ENCODE measurements around the gene MYH15.

MYH15 gene

GRCh38 chr3:108469126-108469525 is 41.3 kb downstream of the MYH15 start:
- no peak for DNase-seq

- DNase-seq, result no peak
Observed at GRCh38 chr3:108468577-108468976, 41.8 kb downstream of the MYH15 start.

- DNase-seq, result no peak
Observed at GRCh38 chr3:108462899-108463298, 47.5 kb downstream of the MYH15 start.

- DNase-seq, result no peak
Observed at GRCh38 chr3:108461661-108462111, 48.7 kb downstream of the MYH15 start.

- no peak for DNase-seq
Observed at GRCh38 chr3:108459225-108459624, 51.2 kb downstream of the MYH15 start.

GRCh38 chr3:108455212-108455705 is 55.1 kb downstream of the MYH15 start:
- no peak for DNase-seq

- DNase-seq, result no peak
Observed at GRCh38 chr3:108453565-108453964, 56.8 kb downstream of the MYH15 start.

GRCh38 chr3:108450444-108450843 is 60.0 kb downstream of the MYH15 start:
- DNase-seq, result no peak

GRCh38 chr3:108448593-108448992 is 61.8 kb downstream of the MYH15 start:
- DNase-seq, result no peak

- DNase-seq, result no peak
Observed at GRCh38 chr3:108447096-108447847, 63.1 kb downstream of the MYH15 start.

GRCh38 chr3:108442281-108442680 is 68.1 kb downstream of the MYH15 start:
- no peak for DNase-seq

- no peak for DNase-seq
Observed at GRCh38 chr3:108441518-108441917, 68.9 kb downstream of the MYH15 start.

- DNase-seq, result no peak
Observed at GRCh38 chr3:108441071-108441507, 69.3 kb downstream of the MYH15 start.

- no peak for DNase-seq
Observed at GRCh38 chr3:108438542-108438941, 71.9 kb downstream of the MYH15 start.

GRCh38 chr3:108437439-108437838 is 73.0 kb downstream of the MYH15 start:
- no peak for DNase-seq

GRCh38 chr3:108433928-108434327 is 76.5 kb downstream of the MYH15 start:
- no peak for DNase-seq

- no peak for DNase-seq
Observed at GRCh38 chr3:108432431-108432830, 78.0 kb downstream of the MYH15 start.

- DNase-seq, result no peak
Observed at GRCh38 chr3:108430540-108430939, 79.9 kb downstream of the MYH15 start.

GRCh38 chr3:108428586-108428985 is 81.8 kb downstream of the MYH15 start:
- DNase-seq, result no peak

GRCh38 chr3:108420926-108421325 is 89.5 kb downstream of the MYH15 start:
- no peak for DNase-seq

- DNase-seq, result no peak
Observed at GRCh38 chr3:108416111-108416869, 94.1 kb downstream of the MYH15 start.

GRCh38 chr3:108415661-108416060 is 94.7 kb downstream of the MYH15 start:
- no peak for DNase-seq

- no peak for DNase-seq
Observed at GRCh38 chr3:108414007-108414406, 96.4 kb downstream of the MYH15 start.

- DNase-seq, result no peak
Observed at GRCh38 chr3:108412121-108412750, 98.2 kb downstream of the MYH15 start.

All from CD4-positive, alpha-beta T cell treated with Interleukin-15 for 1 hour (primary cell).